A673 (cell line): ENCODE measurements around the gene SOCS2. TPM values are rescaled to one million over a fixed set of nuclear protein-coding genes. Genes with fewer than 3 reads are reported as not detected.
A peak's percentile ranks its signal among the peaks of the same experiment; 100 is the strongest.

Source experiments
- BruUV-seq: library from RNA; stranded (reverse); fragments of 400-500 nt; replicated peaks from 2 replicates; lab custom pipeline; 2021; lab: Mats Ljungman, UMichigan
- CTCF ChIA-PET: fragments of 300-600 bp; sonication (Branson Sonifier 250); formaldehyde crosslinking; loops from one replicate; lab custom pipeline; 2022; ENCODE audit warnings: antibody characterized with exemption; lab: Charles Lee
- POLR2A ChIA-PET: fragments of 300-600 bp; sonication (Branson Sonifier 250); formaldehyde crosslinking; loops from one replicate; lab custom pipeline; 2022; ENCODE audit warnings: antibody characterized with exemption; ENCODE audit not compliant: low non-redundant PET; lab: Charles Lee
- DNase-seq: peaks from one replicate; pipeline ENCODE4 v3.0.0-alpha.2; 2015; ENCODE audit warnings: low spot score
- H3K27ac ChIP-seq: fragments of 200-600 bp; sonication (generic); 2 replicates; pipeline ENCODE4 v1.5.1; 2016; ENCODE audit warnings: mixed run types, low read depth, mild to moderate bottlenecking, mixed read lengths, antibody characterized with exemption, low read length; ENCODE audit not compliant: poor library complexity, severe bottlenecking
- H3K27me3 ChIP-seq: fragments of 200-600 bp; sonication (generic); replicated peaks from 2 replicates; pipeline ENCODE4 v1.6.1; 2017; ENCODE audit warnings: mixed run types, low read depth, mild to moderate bottlenecking, mixed read lengths, antibody characterized with exemption, low read length; ENCODE audit not compliant: insufficient read depth, poor library complexity
- H3K36me3 ChIP-seq: fragments of 200-600 bp; sonication (generic); 2 replicates; pipeline ENCODE4 v1.6.1; 2016; ENCODE audit warnings: mixed run types, mild to moderate bottlenecking, mixed read lengths, antibody characterized with exemption, low read length; ENCODE audit not compliant: insufficient read depth, poor library complexity, severe bottlenecking
- H3K4me1 ChIP-seq: fragments of 200-600 bp; sonication (generic); 2 replicates; pipeline ENCODE4 v1.6.1; 2017; ENCODE audit warnings: mixed run types, mild to moderate bottlenecking, mixed read lengths, antibody characterized with exemption, low read length; ENCODE audit not compliant: insufficient read depth, poor library complexity, severe bottlenecking
- H3K4me3 ChIP-seq: fragments of 200-600 bp; sonication (generic); 2 replicates; pipeline ENCODE4 v1.5.1; 2016; ENCODE audit warnings: low read depth, mixed run types, mild to moderate bottlenecking, mixed read lengths, low read length; ENCODE audit not compliant: poor library complexity, severe bottlenecking
- H3K9me3 ChIP-seq: fragments of 200-600 bp; sonication (generic); 2 replicates; pipeline ENCODE4 v1.6.1; 2016; ENCODE audit warnings: mixed run types, low read depth, mild to moderate bottlenecking, mixed read lengths, antibody characterized with exemption, low read length; ENCODE audit not compliant: poor library complexity, severe bottlenecking
- EZH2 ChIP-seq: fragments of 200-600 bp; sonication (generic); IDR thresholded peaks from 2 replicates; pipeline ENCODE4 v1.6.1; 2017; ENCODE audit warnings: borderline replicate concordance, low read depth, mild to moderate bottlenecking, mixed read lengths, antibody characterized with exemption, low read length; ENCODE audit not compliant: poor library complexity, severe bottlenecking
- intact Hi-C: fragments of 100-400 bp; cut with micrococcal nuclease; formaldehyde crosslinking; loops from one replicate; pipeline ENCODE4 v1.10.0; 2022; ENCODE audit not compliant: unreplicated experiment
- total RNA-seq: library from RNA; stranded (reverse); gene quantifications from 2 replicates; pipeline ENCODE4 v1.2.3, GENCODE V29; 2021
- TF ChIP-seq, protein P1 (sequence below): fragments of 300-800, 200-600 bp; sonication (generic); conservative IDR thresholded peaks from 2 replicates; pipeline ENCODE4 v1.5.1; 2017; ENCODE audit warnings: low read depth, mild to moderate bottlenecking, antibody characterized with exemption, low read length, moderate library complexity, mixed read lengths

Gene SOCS2
- total RNA-seq, 1 experiment from 2014 or later: 1.3 TPM

GRCh38 chr12:93609281-93610192, 37.1 kb downstream of the SOCS2 start:
- Histone ChIP-seq H3K27ac (no peak overlapping the region), H3K9me3 (no peaks in the 10 kb centered on the region), H3K36me3 (no peaks in the 10 kb centered on the region), H3K4me1 (peaks cover 6% of the 10 kb centered on the region), H3K27me3 (no peaks in the 10 kb centered on the region), H3K4me3 (no peak overlapping the region)
- no TSS peak for BruUV-seq
- TF ChIP-seq EZH2: no peak
- TF ChIP-seq, protein P1, sequence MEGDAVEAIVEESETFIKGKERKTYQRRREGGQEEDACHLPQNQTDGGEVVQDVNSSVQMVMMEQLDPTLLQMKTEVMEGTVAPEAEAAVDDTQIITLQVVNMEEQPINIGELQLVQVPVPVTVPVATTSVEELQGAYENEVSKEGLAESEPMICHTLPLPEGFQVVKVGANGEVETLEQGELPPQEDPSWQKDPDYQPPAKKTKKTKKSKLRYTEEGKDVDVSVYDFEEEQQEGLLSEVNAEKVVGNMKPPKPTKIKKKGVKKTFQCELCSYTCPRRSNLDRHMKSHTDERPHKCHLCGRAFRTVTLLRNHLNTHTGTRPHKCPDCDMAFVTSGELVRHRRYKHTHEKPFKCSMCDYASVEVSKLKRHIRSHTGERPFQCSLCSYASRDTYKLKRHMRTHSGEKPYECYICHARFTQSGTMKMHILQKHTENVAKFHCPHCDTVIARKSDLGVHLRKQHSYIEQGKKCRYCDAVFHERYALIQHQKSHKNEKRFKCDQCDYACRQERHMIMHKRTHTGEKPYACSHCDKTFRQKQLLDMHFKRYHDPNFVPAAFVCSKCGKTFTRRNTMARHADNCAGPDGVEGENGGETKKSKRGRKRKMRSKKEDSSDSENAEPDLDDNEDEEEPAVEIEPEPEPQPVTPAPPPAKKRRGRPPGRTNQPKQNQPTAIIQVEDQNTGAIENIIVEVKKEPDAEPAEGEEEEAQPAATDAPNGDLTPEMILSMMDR: no peak
- ChIA-PET CTCF (no interaction called here), POLR2A (no interaction called here)
- intact Hi-C loops: no loop called here
- no peak for DNase-seq

- H3K9me3 ChIP-seq: no peaks in the 10 kb centered on the region
- no peaks in the 10 kb centered on the region for H3K36me3 ChIP-seq
- intact Hi-C loops: no loop called here
- ChIA-PET POLR2A (no interaction called here), CTCF (no interaction called here)
- TF ChIP-seq, protein P1: no peak
- TF ChIP-seq EZH2: no peak
- H3K4me3 ChIP-seq: no peak overlapping the region
- no TSS peak for BruUV-seq
- H3K27ac ChIP-seq: no peak overlapping the region
- peaks cover 12% of the 10 kb centered on the region for H3K4me1 ChIP-seq
- H3K27me3 ChIP-seq: no peaks in the 10 kb centered on the region
- DNase-seq: peak; percentile 27
These were observed 40.3 kb downstream of the SOCS2 start for GRCh38 chr12:93612776-93613175.

DNA sequence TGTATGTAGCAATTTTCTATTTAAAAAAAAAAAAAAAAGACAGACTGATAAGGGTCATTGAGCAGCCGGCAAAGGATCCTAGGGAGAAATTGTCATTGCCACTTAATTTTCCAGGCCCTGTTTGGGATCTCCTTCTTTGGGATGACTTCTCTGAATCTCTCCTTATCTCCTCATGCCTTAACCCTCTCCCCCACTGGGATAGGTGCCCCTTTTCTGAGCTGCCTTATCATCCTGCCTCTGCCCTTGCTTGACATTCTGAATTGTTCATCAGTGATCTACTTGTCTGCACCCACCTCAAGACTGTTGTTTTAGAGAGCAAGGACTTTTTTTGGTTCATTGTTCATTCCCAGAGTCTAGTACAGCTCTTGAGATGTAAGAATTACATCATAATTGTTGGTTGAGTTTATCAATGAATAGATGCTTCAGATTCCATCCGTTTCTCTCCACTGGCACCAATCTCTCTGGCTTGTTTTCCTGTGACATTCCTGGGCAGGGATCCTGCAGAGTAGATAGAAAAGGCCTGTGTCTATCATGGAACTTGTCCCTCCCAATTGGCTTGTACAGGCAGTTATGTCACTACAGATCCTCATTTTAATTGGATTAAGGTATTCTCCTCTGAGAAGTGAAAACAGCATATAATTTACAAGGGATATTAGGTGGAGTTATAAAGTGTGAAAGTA, 42.6 kb downstream of the SOCS2 start:
- Histone ChIP-seq H3K4me3 (no peak overlapping the region), H3K27ac (no peak overlapping the region), H3K36me3 (no peaks in the 10 kb centered on the region), H3K9me3 (no peaks in the 10 kb centered on the region), H3K27me3 (no peaks in the 10 kb centered on the region), H3K4me1 (peaks cover 12% of the 10 kb centered on the region)
- no TSS peak for BruUV-seq
- ChIA-PET CTCF (no interaction called here), POLR2A (no interaction called here)
- TF ChIP-seq EZH2: no peak
- TF ChIP-seq, protein P1: no peak
- intact Hi-C loops: no loop called here
- DNase-seq: no peak
